Panc1 (cell line): ENCODE data around the gene SMARCD2. TPM values are rescaled to one million over a fixed set of nuclear protein-coding genes. Genes with fewer than 3 reads are reported as not detected.

Source experiments
- ATAC-seq: fragments of 200-7000 bp; cut with Tn5 transposase; 2 replicates; pipeline ENCODE4 v1.9.1; 2020; ENCODE audit warnings: mild to moderate bottlenecking, moderate library complexity
- BruUV-seq: library from RNA; stranded (reverse); fragments of 400-500 nt; replicated peaks from 2 replicates; lab custom pipeline; 2021; lab: Mats Ljungman, UMichigan
- CTCF ChIA-PET: fragments of 300-600 bp; sonication (Branson Sonifier 250); formaldehyde crosslinking; loops from one replicate; lab custom pipeline; 2022; ENCODE audit warnings: antibody characterized with exemption; lab: Charles Lee
- POLR2A ChIA-PET: fragments of 300-600 bp; sonication (Branson Sonifier 250); formaldehyde crosslinking; loops from one replicate; lab custom pipeline; 2022; ENCODE audit warnings: antibody characterized with exemption; lab: Charles Lee
- DNase-seq: peaks from one replicate; pipeline ENCODE4 v3.0.0-alpha.2; 2010; ENCODE audit warnings: low read depth, low spot score
- H3K27ac ChIP-seq: 2 replicates; pipeline ENCODE4 v1.5.1; 2011; ENCODE audit warnings: mild to moderate bottlenecking, low read length, inconsistent platforms
- H3K27me3 ChIP-seq: fragments of 200-500 bp; sonication (Bioruptor generic); 2 replicates; pipeline ENCODE4 v1.6.0; 2014; ENCODE audit warnings: low read length, inconsistent platforms; ENCODE audit not compliant: control insufficient read depth, insufficient read depth
- H3K36me3 ChIP-seq: fragments of 200-500 bp; sonication (Bioruptor generic); 2 replicates; pipeline ENCODE4 v1.5.1; 2014; ENCODE audit warnings: inconsistent platforms, mild to moderate bottlenecking, low read length, moderate library complexity; ENCODE audit not compliant: control insufficient read depth, insufficient read depth
- H3K4me1 ChIP-seq: 2 replicates; pipeline ENCODE4 v1.5.1; 2011; ENCODE audit warnings: inconsistent platforms, mild to moderate bottlenecking, low read length, moderate library complexity; ENCODE audit not compliant: control insufficient read depth, insufficient read depth
- H3K4me3 ChIP-seq, 2 experiments: 2 replicates each; pipeline ENCODE4 v1.5.1; 2011 to 2012; ENCODE audit warnings: low read depth in 2 of 2, low read length in 2 of 2, mild to moderate bottlenecking in 2 of 2, inconsistent platforms in 1 of 2, moderate library complexity in 1 of 2
- H3K9me3 ChIP-seq: fragments of 200-500 bp; sonication (Bioruptor generic); 2 replicates; pipeline ENCODE4 v1.5.1; 2014; ENCODE audit warnings: low read depth, mild to moderate bottlenecking, inconsistent platforms, low read length, moderate library complexity; ENCODE audit not compliant: control insufficient read depth, insufficient read depth
- POLR2AphosphoS5 ChIP-seq: IDR thresholded peaks from 2 replicates; pipeline ENCODE4 v1.6.1; 2012; ENCODE audit warnings: mild to moderate bottlenecking, low read depth, low read length, moderate library complexity
- SIN3A ChIP-seq: IDR thresholded peaks from 2 replicates; pipeline ENCODE4 v1.6.1; 2012; ENCODE audit warnings: low read depth, mild to moderate bottlenecking, low read length, moderate library complexity, borderline replicate concordance; ENCODE audit not compliant: insufficient read depth
- TCF7L2 ChIP-seq: IDR thresholded peaks from 2 replicates; pipeline ENCODE4 v1.6.1; 2011; ENCODE audit warnings: mild to moderate bottlenecking, low read depth, low read length, inconsistent platforms
- in situ Hi-C: cut with HindIII; loops from 2 replicates; pipeline ENCODE4 v1.10.0; 2016; ENCODE audit warnings: low sequenced_read_pairs, low pct_unique_long_range_greater_than_20kb
- intact Hi-C: fragments of 100-400 bp; cut with micrococcal nuclease; formaldehyde crosslinking; loops from one replicate; pipeline ENCODE4 v1.10.0; 2022; ENCODE audit not compliant: unreplicated experiment
- total RNA-seq: library from RNA; stranded (reverse); gene quantifications from one replicate; pipeline ENCODE4 v1.2.1, GENCODE V29; 2021; ENCODE audit not compliant: unreplicated experiment
- TF ChIP-seq, protein P1 (sequence below), 2 experiments: IDR thresholded peaks; 2 replicates each; pipeline ENCODE4 v1.6.1; 2011 to 2012; ENCODE audit warnings: low read depth in 2 of 2, control low read depth in 1 of 2, low read length in 1 of 2, mild to moderate bottlenecking in 1 of 2, moderate library complexity in 1 of 2; ENCODE audit not compliant: insufficient read depth in 1 of 2
- TF ChIP-seq, protein P2 (sequence below): fragments of 450-650 bp; IDR thresholded peaks from 2 replicates; pipeline ENCODE4 v1.5.1; 2017; ENCODE audit warnings: mild to moderate bottlenecking

Gene SMARCD2
- total RNA-seq, 1 experiment from 2014 or later = 59.4 TPM

DNA sequence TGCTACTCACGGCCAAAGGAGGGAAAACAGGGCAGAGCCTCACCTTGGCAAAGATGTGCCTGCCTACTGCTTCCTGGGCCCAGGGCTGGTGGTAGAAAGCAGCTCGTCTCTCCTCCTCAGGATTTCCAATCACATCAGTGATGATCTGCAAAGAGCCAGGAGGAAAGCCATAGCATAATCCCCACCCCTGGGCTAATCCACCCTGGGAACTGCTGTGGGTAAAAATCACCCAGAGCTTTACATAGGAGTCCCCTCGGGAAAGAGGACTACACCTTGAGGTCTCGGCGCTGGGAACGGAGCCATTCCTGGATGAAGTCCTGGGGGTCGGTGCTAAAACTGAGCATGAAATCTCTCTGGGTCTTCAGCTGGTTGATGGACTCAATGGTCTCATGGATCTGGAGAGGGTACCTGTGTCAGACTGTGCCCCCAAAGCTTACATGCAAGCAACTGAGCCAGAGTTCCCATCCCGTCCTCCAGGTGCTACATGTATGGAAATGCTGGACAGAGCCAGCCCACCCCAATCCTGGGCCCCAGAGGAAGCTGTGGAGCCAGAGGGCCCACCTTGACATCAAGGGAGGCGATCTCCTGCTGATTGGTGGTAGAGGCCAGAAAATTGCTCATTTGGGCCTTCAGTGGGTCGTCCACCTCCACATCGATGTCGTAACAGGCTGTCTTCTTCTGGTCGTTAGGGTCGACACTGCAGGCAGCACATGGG lies 9.3 kb downstream of the SMARCD2 start:
- H3K36me3 ChIP-seq = peaks cover 22% of the 10 kb centered on the region
- no peak overlapping the region for H3K4me3 ChIP-seq
- ATAC-seq (no peak), DNase-seq (no peak)
- H3K9me3 ChIP-seq = no peaks in the 10 kb centered on the region
- intact Hi-C loops = no loop called here
- POLR2A ChIA-PET = no interaction called here
- no peak overlapping the region for H3K27ac ChIP-seq
- H3K27me3 ChIP-seq = no peaks in the 10 kb centered on the region
- TF ChIP-seq TCF7L2 = no peak
- no peak for TF ChIP-seq SIN3A
- TF ChIP-seq, protein P1, sequence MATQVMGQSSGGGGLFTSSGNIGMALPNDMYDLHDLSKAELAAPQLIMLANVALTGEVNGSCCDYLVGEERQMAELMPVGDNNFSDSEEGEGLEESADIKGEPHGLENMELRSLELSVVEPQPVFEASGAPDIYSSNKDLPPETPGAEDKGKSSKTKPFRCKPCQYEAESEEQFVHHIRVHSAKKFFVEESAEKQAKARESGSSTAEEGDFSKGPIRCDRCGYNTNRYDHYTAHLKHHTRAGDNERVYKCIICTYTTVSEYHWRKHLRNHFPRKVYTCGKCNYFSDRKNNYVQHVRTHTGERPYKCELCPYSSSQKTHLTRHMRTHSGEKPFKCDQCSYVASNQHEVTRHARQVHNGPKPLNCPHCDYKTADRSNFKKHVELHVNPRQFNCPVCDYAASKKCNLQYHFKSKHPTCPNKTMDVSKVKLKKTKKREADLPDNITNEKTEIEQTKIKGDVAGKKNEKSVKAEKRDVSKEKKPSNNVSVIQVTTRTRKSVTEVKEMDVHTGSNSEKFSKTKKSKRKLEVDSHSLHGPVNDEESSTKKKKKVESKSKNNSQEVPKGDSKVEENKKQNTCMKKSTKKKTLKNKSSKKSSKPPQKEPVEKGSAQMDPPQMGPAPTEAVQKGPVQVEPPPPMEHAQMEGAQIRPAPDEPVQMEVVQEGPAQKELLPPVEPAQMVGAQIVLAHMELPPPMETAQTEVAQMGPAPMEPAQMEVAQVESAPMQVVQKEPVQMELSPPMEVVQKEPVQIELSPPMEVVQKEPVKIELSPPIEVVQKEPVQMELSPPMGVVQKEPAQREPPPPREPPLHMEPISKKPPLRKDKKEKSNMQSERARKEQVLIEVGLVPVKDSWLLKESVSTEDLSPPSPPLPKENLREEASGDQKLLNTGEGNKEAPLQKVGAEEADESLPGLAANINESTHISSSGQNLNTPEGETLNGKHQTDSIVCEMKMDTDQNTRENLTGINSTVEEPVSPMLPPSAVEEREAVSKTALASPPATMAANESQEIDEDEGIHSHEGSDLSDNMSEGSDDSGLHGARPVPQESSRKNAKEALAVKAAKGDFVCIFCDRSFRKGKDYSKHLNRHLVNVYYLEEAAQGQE (IDR thresholded peaks at IDR 0.05; ENCODE audit: insufficient read depth in 1 of 2, low read depth in 2 of 2, low read length in 1 of 2) = no peak
- no peak; the same call in 1 of the 2 replicates for TF ChIP-seq POLR2AphosphoS5
- TF ChIP-seq, protein P2, sequence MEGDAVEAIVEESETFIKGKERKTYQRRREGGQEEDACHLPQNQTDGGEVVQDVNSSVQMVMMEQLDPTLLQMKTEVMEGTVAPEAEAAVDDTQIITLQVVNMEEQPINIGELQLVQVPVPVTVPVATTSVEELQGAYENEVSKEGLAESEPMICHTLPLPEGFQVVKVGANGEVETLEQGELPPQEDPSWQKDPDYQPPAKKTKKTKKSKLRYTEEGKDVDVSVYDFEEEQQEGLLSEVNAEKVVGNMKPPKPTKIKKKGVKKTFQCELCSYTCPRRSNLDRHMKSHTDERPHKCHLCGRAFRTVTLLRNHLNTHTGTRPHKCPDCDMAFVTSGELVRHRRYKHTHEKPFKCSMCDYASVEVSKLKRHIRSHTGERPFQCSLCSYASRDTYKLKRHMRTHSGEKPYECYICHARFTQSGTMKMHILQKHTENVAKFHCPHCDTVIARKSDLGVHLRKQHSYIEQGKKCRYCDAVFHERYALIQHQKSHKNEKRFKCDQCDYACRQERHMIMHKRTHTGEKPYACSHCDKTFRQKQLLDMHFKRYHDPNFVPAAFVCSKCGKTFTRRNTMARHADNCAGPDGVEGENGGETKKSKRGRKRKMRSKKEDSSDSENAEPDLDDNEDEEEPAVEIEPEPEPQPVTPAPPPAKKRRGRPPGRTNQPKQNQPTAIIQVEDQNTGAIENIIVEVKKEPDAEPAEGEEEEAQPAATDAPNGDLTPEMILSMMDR = no peak
- peaks cover 13% of the 10 kb centered on the region for H3K4me1 ChIP-seq
- BruUV-seq = no TSS peak
- CTCF ChIA-PET = no interaction called here
- in situ Hi-C loops = no loop called here

DNA sequence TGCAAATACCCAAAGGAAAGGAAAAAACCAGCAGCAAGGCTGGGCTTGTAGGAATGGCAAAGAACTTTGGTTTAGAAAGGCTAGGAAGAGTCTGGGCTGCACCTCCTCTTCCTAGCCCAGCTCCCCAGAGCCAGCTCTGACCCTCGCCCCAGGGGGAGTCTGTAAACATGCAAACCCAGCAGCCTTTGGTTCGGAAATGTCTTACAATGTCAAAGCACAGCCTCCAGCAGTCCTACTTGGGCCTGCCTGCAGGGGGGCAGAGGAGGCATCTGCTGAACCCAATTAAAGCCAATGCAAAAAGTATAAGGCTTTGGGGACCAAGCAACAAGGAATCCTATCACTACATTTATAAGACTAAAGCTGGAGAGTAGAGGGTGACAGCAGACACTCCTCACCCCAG lies 10.0 kb downstream of the SMARCD2 start:
- BruUV-seq = TSS peak; percentile 52
- Histone ChIP-seq H3K4me1 (peaks cover 13% of the 10 kb centered on the region), H3K4me3 (no peak overlapping the region), H3K27ac (no peak overlapping the region), H3K27me3 (no peaks in the 10 kb centered on the region), H3K36me3 (peaks cover 28% of the 10 kb centered on the region), H3K9me3 (no peaks in the 10 kb centered on the region)
- intact Hi-C loops = no loop called here
- CTCF ChIA-PET = no interaction called here
- in situ Hi-C loops = no loop called here
- ATAC-seq = no peak
- TF ChIP-seq, protein P1 (IDR thresholded peaks at IDR 0.05; ENCODE audit: insufficient read depth in 1 of 2, low read depth in 2 of 2, low read length in 1 of 2) = no peak
- no peak for TF ChIP-seq TCF7L2
- TF ChIP-seq POLR2AphosphoS5 = no peak
- TF ChIP-seq, protein P2 = no peak
- no peak for TF ChIP-seq SIN3A
- DNase-seq = no peak
- POLR2A ChIA-PET = no interaction called here
